BLaER1 (cell line): ENCODE results near the gene ZNF564.

Source experiments
- H3K27ac ChIP-seq: shearing (Covaris generic); formaldehyde crosslinking; 2 replicates; pipeline ENCODE4 v1.8.1; 2022
- H3K27me3 ChIP-seq: shearing (Covaris generic); formaldehyde crosslinking; 2 replicates; pipeline ENCODE4 v1.8.1; 2022
- H3K36me3 ChIP-seq: shearing (Covaris generic); formaldehyde crosslinking; 2 replicates; pipeline ENCODE4 v1.8.1; 2022
- H3K4me1 ChIP-seq: shearing (Covaris generic); formaldehyde crosslinking; 2 replicates; pipeline ENCODE4 v1.8.1; 2022
- H3K4me2 ChIP-seq: shearing (Covaris generic); formaldehyde crosslinking; 2 replicates; pipeline ENCODE4 v1.8.1; 2022
- H3K4me3 ChIP-seq: shearing (Covaris generic); formaldehyde crosslinking; 2 replicates; pipeline ENCODE4 v1.8.1; 2022
- H3K9ac ChIP-seq: shearing (Covaris generic); formaldehyde crosslinking; 2 replicates; pipeline ENCODE4 v1.8.1; 2022
- H3K9me3 ChIP-seq: shearing (Covaris generic); formaldehyde crosslinking; 2 replicates; pipeline ENCODE4 v1.8.1; 2022
- H4K20me1 ChIP-seq: shearing (Covaris generic); formaldehyde crosslinking; 2 replicates; pipeline ENCODE4 v1.8.1; 2022
- Cebpa-rat ChIP-seq: shearing (Covaris generic); IDR thresholded peaks from 2 replicates; pipeline ENCODE4 v1.8.1; 2022

ZNF564 gene

GRCh38 chr19:12484011-12484370, 67.3 kb downstream of the ZNF564 start:
- Histone ChIP-seq H4K20me1 (peaks cover 24% of the 10 kb centered on the region), H3K4me1 (peaks cover 42% of the 10 kb centered on the region), H3K4me2 (peak overlapping the region; percentile 83), H3K27ac (peak overlapping the region; percentile 88), H3K36me3 (peaks cover 19% of the 10 kb centered on the region), H3K9ac (peak overlapping the region; percentile 91), H3K4me3 (peak overlapping the region; percentile 95), H3K9me3 (peaks cover 29% of the 10 kb centered on the region), H3K27me3 (no peaks in the 10 kb centered on the region)
- TF ChIP-seq Cebpa-rat: no peak

DNA sequence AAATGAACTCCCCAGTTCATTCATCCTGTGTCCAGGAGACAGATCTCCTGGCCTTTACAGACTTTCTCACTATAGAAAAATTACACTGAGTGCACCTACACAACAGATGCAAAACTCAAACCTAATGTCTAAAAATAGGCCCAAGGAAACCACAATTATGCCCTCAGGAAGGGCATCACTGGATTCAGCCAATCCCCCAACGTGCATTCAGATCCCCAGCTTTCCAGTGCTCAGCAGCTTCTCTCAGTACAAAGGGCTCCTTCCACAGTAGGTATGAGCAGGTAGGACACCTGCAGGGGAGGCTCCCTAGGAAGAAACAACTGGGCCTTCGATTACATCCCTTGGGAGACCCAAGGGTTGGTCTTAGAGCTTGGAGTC, 68.8 kb downstream of the ZNF564 start:
- H3K4me3 ChIP-seq: peak overlapping the region; percentile 57
- TF ChIP-seq Cebpa-rat: no peak
- peaks cover 41% of the 10 kb centered on the region for H3K9me3 ChIP-seq
- H3K9ac ChIP-seq: peak overlapping the region; percentile 73
- peaks cover 42% of the 10 kb centered on the region for H3K4me1 ChIP-seq
- H4K20me1 ChIP-seq: peaks cover 24% of the 10 kb centered on the region
- peak overlapping the region; percentile 83 for H3K4me2 ChIP-seq
- H3K27ac ChIP-seq: peak overlapping the region; percentile 88
- peaks cover 34% of the 10 kb centered on the region for H3K36me3 ChIP-seq
- no peaks in the 10 kb centered on the region for H3K27me3 ChIP-seq

DNA sequence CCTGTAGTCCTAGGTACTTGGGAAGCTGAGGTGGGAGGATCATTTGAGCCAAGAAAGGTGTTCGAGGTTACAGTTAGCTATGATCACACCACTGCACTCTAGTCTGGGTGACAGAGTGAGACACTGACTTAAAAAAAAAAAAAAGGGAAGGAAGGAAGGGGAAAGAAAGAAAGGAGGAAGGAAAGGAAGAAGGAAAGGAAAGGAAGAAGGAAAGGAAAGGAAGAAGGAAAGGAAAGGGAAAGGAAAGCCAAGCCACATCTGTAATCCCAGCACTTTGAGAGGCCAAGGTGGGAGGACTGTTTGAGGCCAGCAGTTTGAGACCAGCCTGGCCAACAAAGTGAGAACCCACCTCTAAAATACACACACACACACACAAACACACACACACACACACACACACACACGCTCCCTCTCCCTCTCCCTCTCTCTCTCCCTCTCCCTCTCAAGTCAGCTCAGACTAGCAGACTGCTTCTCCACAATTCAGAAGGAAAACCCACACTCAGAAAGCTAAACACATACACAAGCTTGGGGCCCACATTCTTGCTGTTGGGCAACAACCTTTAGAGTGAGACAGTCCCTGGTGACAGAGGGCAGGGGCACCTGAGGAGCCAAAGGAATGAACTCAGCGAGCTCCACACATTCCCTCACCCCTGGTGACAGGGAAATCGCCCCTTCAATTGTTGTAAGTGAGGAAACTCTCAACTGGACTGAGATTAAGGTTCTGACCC, 69.3 kb downstream of the ZNF564 start:
- H3K9ac ChIP-seq: peak overlapping the region; percentile 73
- no peak for TF ChIP-seq Cebpa-rat
- H3K27me3 ChIP-seq: no peaks in the 10 kb centered on the region
- H3K27ac ChIP-seq: peak overlapping the region; percentile 88
- peaks cover 42% of the 10 kb centered on the region for H3K4me1 ChIP-seq
- peak overlapping the region; percentile 83 for H3K4me2 ChIP-seq
- H4K20me1 ChIP-seq: peaks cover 24% of the 10 kb centered on the region
- peaks cover 39% of the 10 kb centered on the region for H3K36me3 ChIP-seq
- peak overlapping the region; percentile 57 for H3K4me3 ChIP-seq
- peaks cover 46% of the 10 kb centered on the region for H3K9me3 ChIP-seq

DNA sequence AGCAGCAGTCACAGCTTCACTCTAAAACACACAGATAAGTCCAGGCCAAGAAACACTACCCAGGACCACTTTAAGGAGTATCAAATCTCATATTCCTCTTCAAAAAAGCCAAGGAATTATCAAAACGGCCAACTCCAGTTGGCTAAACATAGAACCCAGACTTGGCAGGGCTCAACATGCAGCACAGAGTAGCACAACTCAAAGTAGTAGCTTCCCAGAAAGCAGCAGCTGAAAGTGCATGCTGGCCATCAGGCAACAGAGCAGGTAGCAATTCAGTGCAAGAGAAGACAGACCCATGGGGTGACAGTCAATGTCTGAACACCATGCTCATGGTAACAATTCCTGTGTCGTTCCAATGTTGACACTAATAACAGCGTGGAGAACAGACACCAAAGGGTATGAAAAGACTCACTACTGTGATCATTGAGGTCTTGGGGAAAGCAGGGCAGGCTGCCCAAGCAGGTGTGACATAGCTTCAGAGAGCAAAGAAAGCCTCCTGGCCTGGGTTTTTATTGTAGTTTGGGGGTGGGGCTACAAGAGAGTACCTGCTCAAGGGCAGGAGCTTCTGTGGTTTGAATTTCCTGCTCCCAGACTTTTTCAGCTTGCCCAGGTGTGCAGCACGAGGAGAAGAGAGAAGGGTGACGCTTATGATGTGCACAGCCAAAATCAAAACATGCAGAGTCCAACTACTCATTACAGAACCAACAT, 72.9 kb downstream of the ZNF564 start:
- peaks cover 64% of the 10 kb centered on the region for H3K36me3 ChIP-seq
- H3K4me2 ChIP-seq: no peak overlapping the region
- TF ChIP-seq Cebpa-rat: no peak
- peaks cover 23% of the 10 kb centered on the region for H3K4me1 ChIP-seq
- no peak overlapping the region for H3K9ac ChIP-seq
- H3K9me3 ChIP-seq: peaks cover 82% of the 10 kb centered on the region
- H3K27me3 ChIP-seq: no peaks in the 10 kb centered on the region
- no peak overlapping the region for H3K4me3 ChIP-seq
- no peak overlapping the region for H3K27ac ChIP-seq
- H4K20me1 ChIP-seq: peaks cover 16% of the 10 kb centered on the region; the same call in 1 of the 2 replicates
